HUDEP-2 (cell line): Measurements from ENCODE around the gene TGM2.
A peak's percentile ranks its signal among the peaks of the same experiment; 100 is the strongest.

Experiments
- DNase-seq, 76 experiments: peaks; one replicate each; lab custom pipeline; 2025; ENCODE audit not compliant: unreplicated experiment in 76 of 76; lab: John Stamatoyannopoulos, UW

Gene TGM2

GRCh38 chr20:38134427-38135270, 30.4 kb downstream of the TGM2 start:
- no peak for DNase-seq

- no peak for DNase-seq
Measured at GRCh38 chr20:38133680-38134426, 31.2 kb downstream of the TGM2 start.

- DNase-seq, result no peak
Measured at GRCh38 chr20:38132910-38133501, 32.1 kb downstream of the TGM2 start.

- no peak for DNase-seq
Measured at GRCh38 chr20:38132156-38132909, 32.7 kb downstream of the TGM2 start.

- no peak for DNase-seq
Measured at GRCh38 chr20:38131588-38132121, 33.4 kb downstream of the TGM2 start.

- DNase-seq, result no peak
Measured at GRCh38 chr20:38130687-38131587, 34.1 kb downstream of the TGM2 start.

GRCh38 chr20:38129893-38130609, 35.0 kb downstream of the TGM2 start:
- DNase-seq, result no peak

- DNase-seq, result no peak
Measured at GRCh38 chr20:38129248-38129865, 35.7 kb downstream of the TGM2 start.

- DNase-seq, result no peak
Measured at GRCh38 chr20:38128691-38129090, 36.4 kb downstream of the TGM2 start.

- DNase-seq, result no peak
Measured at GRCh38 chr20:38127920-38128528, 37.0 kb downstream of the TGM2 start.

GRCh38 chr20:38126932-38127621, 38.0 kb downstream of the TGM2 start:
- peak in 4 of 76 experiments; percentile 7 to 30 (median 26) for DNase-seq

GRCh38 chr20:38126146-38126921, 38.7 kb downstream of the TGM2 start:
- no peak for DNase-seq

GRCh38 chr20:38125157-38126056, 39.7 kb downstream of the TGM2 start:
- DNase-seq, result no peak

- DNase-seq, result peak in 9 of 76 experiments; percentile 4 to 28 (median 17)
Measured at GRCh38 chr20:38123021-38123587, 42.0 kb downstream of the TGM2 start.

GRCh38 chr20:38121741-38122140, 43.3 kb downstream of the TGM2 start:
- no peak for DNase-seq
